Camera-type eye (tissue), 1 donor: Measurements from ENCODE around the gene ALX3. TPM values are rescaled to one million over a fixed set of nuclear protein-coding genes. Genes with fewer than 3 reads are reported as not detected.

Experiments
- total RNA-seq: library from RNA; depleted of rRNA; stranded (reverse); fragments of >200 nt; gene quantifications from one replicate; pipeline ENCODE4 v1.2.3, GENCODE V29; 2014

ALX3 gene
- total RNA-seq, result 2.5 TPM

DNA sequence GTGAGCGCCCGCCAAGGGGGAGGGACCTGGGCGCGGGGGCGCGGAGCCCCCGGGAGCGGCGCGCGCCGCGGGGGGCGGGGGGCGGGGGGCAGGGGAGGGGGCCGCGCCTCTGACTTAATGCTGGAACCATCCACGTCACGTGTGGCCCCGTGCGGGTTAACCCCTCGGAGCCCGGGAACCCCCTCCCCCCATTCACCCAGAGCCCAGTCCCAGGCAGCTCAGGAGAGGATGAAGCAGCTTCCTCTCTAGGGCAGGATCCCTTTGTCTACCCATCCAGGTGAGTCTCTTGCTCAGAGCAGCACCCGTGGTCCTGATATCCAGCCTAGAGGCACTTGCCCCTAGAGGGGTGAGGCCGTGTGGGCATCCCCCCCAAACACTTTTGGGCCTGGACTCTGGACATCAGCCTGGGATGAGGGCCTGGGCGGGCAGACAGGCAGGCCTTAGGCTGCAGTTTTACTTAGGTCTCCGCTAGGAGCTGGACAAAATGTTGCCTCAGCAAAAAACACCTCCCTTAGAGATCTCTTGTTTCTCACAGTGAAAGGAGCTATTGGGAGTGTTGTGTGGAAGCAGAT, at the start of gene ALX3:
TSS of gene ALX3 (minus strand) at position 2 of the 572 bp plus-strand sequence. CDS start 60 bp downstream, outside the sequence.

DNA sequence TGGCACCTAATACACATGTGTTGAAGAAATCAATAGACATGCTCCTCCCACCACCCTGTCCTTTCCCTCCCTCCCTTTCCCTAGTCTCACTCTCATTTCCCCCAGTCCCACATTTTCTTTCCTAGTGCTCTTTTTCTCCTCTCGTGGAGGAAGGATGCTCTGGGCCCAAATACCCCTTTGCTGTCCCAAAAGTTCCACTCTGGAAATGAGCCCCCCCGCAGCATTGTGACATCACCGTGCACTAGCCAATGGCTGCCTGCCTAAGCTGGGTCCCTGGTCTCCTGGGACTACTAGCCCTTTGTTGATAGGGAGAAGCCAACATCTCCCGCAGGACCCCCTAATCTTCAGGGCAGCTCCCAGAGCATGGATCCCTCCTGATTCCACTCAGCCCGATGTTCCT, 41.7 kb upstream of the ALX3 start, which contains the start of gene UBL4B:
TSS of gene UBL4B (plus strand) at position 301 of the 400 bp plus-strand sequence. CDS start at position 393, 92 bp downstream.

DNA sequence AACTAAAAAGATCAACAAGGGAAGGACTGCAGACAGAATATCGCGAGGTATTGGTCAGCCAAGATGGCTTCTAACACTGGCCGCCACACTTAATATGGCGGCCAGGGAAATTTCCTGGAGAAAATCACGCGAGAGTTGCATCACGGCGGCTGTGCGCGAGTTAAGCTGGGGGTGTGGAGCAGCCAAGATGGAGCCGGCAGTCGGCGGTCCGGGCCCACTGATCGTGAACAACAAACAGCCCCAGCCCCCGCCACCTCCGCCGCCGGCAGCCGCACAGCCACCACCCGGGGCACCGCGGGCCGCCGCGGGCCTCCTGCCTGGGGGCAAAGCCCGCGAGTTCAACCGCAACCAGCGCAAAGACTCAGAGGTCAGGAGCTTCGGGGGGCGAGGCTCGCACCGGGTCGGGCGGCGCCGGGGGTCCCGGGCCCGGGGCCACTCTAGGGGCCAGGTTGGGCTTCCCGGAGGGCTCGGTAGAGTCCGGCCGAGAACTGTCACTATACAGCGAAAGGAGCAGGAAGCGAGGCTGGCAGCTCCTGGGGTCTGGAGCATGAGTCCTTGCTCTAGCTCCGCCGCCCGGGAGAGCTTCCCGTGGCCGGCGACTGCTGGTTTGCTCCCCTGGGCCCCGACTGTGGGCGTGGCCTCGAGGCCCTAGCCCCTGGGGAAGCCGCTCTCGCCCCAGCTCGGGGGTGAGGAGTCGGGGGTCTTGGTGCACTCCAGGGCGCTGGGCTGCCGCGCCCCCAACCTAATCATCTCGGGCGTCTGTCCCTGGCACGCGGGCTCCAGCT, 35.8 kb downstream of the ALX3 start, which contains the start of gene STRIP1:
TSS of gene STRIP1 (plus strand) at position 174 of the 785 bp plus-strand sequence. CDS start at position 188, 14 bp downstream.

Other genes starting within 250 kb of the ALX3 start
- gene CSF1, start 159.8 kb downstream of the ALX3 start, total RNA-seq, result 13.6 TPM
- 66.0 TPM for gene AHCYL1, start 85.9 kb downstream of the ALX3 start, total RNA-seq
- 86.5 TPM for gene STRIP1, start 36.0 kb downstream of the ALX3 start, total RNA-seq
- 1.3 TPM for gene UBL4B, start 41.8 kb upstream of the ALX3 start, total RNA-seq
- gene SLC6A17, start 79.8 kb upstream of the ALX3 start, total RNA-seq, result 60.0 TPM
- gene KCNC4, start 139.6 kb upstream of the ALX3 start, total RNA-seq, result 15.0 TPM